Skin of body (tissue), 2 donors: ENCODE data around the gene OMD. TPM values are rescaled to one million over a fixed set of nuclear protein-coding genes. Genes with fewer than 3 reads are reported as not detected.
"Not testable (repeated sequence)": the region's sequence is repeated elsewhere in the genome, so short reads cannot be mapped to it uniquely, and the experiment has no call there.

Experiments used
- DNase-seq: peaks from one replicate; lab custom pipeline; 2025; lab: John Stamatoyannopoulos, UW
- total RNA-seq: library from RNA; depleted of rRNA; stranded (reverse); fragments of >200 nt; gene quantifications from one replicate; pipeline ENCODE4 v1.2.3, GENCODE V29; 2014

Gene OMD
- total RNA-seq, 1 donor from 2014 or later, result 16.0 TPM

DNA sequence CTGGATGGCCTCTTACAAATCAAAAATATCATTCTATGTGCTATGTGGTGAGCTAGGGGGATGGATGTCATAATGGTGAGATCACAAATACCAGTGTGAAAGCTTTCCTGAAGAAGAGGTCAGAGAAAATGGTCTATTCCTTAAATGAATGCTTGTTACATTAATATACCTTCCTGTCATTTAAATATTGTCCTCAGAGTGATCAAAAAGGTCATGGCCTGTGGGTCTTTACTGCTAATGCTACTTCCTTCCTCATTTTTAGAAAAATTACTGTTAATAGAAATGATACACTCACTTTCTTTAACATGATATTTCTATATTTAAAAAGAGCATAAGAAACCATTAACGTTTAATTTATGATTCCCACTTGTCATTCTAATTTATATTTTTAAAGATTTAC is 9.7 kb downstream of the OMD start:
- DNase-seq, result no peak

DNA sequence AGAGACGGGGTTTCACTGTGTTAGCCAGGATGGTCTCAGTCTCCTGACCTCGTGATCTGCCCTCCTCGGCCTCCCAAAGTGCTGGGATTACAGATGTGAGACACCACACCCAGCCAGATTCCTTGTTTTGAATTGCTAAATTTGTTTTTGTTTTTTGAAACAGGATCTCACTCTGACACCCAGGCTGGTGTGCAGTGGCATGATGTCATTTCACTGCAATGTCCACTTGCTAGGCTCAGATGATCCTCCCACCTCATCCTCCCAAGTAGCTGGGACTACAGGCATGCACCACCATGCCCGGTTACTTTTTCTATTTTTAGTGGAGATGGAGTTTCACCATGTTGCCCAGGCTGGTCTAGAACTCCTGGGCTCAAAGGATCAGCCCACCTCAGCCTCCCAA is 13.1 kb downstream of the OMD start:
- DNase-seq, result not testable (repeated sequence)

GRCh38 chr9:92408747-92409478 is 15.4 kb downstream of the OMD start:
- DNase-seq, result peak; percentile 64

DNA sequence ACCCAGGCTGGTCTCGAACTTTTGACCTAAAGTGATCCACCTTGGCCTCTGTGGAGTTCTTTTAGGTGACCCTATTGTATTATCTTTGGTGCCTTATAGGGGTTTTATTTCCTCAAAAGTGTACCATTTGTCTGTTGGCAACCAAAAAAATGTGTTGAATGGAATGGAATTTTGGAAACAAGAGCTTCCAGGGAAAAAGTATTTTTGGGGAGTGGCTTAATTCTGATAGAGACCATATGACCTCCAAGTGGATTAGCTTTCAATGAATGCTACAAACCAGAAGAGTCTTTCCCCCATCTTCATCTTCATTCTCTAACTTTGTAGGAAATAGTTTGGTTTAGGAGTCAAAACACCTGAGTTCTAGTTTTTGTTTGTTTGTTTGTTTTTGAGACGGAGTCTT is 16.5 kb downstream of the OMD start:
- no peak for DNase-seq

DNA sequence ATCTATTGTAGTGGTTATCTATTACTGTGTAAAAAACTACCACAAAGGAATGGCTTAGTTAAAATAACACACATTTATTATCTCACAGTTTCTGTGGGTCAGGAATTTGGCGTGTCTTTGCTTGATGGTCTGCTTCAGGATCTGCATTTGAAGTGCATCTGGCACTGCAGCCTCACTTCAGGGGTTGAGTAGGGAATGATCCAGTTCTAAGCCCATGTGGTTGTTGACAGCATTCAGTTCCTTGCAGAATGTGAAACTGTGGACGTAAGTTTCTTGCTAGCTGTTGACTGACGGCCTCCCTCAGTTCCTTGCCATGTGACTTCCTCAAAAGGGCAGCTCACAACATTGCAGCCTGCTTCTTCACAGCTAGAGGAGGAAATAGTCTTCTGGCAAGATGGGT is 17.8 kb downstream of the OMD start:
- DNase-seq, result peak; percentile 50

GRCh38 chr9:92405818-92406217 is 18.5 kb downstream of the OMD start:
- peak; percentile 8 for DNase-seq

DNA sequence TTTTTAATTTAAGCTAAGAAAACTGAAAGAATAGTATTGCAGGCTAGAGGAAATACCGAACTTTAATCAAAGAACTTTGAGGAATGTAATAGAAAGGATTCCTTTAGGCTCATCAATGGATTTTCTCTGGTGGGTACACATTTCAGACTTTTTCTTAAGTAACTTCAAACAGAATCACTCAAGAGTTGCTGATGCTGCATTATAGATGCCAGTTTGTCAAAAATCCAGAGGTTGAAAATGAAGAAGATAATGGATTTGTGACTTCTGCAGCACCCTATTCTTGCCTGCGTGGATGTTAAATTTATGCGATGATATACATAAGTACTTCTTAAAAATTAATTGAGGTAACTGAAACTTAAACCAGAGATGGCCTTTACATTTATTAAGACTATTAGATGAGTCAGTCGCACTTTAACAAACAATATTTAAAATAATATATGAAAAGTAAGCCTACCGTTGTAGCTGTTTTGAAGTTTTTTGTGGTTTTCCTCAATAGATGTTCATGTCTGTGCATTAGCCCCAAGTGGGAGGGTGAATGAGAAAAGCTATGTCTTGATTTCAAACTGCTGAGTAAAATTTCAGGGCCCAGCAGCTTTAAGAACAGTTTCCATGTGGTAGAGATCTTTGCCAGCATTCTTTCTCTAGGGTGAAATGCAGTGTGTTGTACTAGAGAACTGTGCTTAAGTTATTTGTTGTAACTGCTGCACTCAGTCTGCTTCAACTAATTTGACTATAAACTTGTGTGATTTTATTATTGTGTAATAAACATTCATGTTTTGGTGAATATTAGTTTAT is 20.0 kb downstream of the OMD start, which contains the start of gene OGN:
Gene OGN (minus strand): TSS at position 537 of the 795 bp plus-strand sequence. CDS start 1,171 bp downstream, outside the sequence.
- DNase-seq, result peak; percentile 88

DNA sequence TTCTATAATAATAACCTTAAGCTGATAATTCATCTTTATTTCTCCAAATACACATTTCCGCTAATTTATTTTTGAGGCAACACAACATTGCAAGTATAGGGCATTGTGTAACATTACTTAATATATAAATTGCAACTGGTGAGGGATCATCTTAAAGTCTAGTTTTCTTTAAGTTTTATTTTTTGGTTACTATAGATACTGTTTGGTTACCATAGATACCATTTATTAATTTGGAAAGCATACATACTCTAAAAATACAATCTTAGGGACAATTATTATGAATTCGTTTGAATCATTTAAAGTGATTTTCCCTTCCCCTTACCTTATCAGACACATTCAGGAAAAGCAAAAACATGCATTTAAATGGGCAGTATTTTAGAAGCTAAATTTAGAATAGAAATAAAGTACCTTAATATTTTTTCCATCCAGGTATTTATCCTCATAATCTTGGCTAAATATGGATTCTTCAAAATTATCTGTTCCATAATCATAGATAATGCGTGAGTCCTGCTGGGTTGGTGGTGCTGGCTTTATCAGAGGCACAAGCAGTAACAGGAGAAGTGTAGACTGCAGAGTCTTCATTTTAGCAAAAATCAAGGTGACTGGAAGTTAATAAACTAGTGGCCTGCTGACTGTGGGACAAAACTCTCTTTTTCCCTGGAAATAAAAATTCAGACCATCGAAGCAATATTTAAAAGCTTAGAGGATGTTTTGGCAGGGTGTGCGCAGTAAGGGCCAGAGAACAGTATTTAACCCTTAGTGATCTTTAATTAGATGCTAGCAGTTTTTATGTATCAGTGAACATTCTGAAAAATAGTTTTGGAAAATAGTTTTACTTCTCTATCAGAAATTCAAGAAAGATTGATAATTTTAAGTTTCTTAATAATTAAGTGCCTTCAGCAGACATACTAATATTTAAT is 21.2 kb downstream of the OMD start:
- peak; percentile 77 for DNase-seq

DNA sequence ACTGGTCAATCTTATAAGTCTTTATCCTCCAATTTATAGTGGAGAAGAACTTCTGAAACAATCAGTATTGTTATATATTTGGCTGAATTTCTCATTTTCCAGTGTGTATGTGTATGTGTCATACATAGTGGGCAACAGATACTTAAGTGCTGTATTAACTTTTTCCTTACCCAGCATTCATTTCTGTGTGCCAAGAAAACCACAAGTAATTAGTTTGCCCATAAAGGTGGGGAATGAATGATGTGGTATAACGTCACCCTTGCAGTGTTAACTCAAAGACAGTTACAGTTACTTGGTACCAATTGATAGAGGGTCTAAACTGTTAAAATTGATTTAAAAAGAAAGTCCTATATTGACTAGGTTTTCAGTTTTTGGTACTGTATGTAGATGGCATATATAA is 21.9 kb downstream of the OMD start:
- peak; percentile 26 for DNase-seq

DNA sequence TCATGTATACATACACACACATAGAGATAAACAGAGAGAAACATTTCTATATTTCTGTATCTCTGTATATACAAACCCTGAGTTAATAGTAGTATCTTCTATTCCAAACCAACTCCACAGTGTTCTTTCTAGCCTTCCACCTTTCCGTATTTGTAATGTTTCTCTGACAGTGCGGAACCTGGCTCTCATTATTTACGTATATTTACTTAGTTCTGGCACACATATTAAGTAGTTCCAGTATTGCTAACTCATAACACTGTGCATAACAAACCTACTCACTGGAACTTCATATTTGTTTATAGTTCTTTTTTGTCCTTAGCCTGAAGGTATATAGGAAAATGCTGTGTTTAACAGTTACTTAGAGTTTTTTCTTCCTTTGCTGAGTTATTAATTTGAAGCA is 26.4 kb downstream of the OMD start:
- DNase-seq, result no peak

DNA sequence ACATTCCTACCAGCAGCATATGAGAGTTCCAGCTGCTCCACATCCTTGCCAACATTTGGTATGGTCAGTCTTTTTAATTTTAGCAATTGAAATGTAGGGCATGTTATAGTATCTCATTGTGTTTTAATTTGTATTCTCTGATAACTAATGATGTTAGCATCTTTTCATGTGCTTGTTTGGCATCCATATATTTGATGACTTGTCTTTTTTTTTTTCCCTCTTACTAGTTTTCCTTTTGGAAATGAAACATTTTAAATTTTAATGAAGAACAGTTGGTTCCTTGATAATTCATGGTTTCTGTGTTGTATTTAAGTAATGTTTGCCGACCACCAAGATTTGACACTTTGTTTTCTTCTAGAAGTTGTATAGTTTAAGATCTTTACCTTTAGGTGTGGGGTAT is 28.7 kb downstream of the OMD start:
- no peak for DNase-seq

DNA sequence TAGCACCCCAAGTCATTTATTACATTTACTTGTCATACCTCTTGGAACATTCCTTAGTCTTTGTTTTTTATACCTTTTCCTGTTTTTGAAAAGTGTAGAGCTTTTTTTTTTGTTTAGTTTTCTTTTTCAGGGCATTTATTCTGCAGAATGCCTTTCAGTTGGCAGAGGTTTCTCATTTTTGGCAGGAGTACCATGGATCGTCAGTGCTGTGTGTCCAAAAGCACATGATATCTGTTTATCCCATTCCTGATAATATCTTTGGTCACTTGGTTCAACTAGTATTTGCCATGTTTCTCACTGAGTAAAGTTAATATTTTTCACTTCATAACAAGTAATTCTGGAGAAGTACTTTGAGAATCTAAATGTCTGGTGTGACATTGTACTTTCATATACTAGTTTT is 30.6 kb downstream of the OMD start:
- no peak for DNase-seq

- no peak for DNase-seq
Measured at GRCh38 chr9:92392690-92393089, 31.6 kb downstream of the OMD start.

DNA sequence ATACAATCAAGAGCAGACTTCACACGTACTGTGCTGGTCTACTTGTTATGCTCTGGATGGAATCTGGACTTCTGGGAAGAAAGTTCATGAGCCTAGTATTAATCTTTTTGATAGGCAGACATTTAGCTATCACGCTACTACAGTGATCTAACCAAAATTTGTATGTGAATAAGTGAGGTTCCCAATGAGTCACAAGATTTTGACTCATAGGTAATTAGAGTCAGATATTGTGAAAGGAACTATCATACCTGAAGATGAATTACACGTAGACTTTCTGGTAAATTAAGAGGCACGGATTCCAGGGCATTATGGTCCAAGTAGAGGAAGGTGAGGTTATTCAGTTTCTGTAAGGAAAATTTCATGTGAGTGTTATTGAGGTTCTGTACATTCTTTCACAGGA is 38.3 kb downstream of the OMD start:
- no peak for DNase-seq

DNA sequence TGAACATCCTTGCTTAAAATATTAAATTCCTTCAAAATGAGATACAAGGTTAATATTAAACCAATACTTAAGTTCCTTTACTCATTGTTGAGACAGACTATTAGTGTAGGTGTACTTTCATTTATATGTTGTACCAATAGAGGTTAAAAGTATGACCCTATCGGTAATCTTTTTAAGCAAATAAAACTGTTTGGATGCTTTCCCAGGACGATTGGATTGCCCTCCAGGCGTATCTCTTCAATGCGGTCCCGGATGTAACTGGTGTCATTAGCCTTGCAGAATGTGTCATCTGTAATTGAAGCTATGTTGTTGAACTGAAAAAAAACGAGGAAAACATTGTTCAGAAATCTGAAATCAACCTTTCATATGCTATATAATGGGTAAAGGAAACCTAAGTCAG is 38.8 kb downstream of the OMD start:
- no peak for DNase-seq

- DNase-seq, result peak; percentile 21
Measured at GRCh38 chr9:92385001-92385400, 39.3 kb downstream of the OMD start.

- DNase-seq, result no peak
Measured at GRCh38 chr9:92384375-92384774, 39.9 kb downstream of the OMD start.

- no peak for DNase-seq
Measured at GRCh38 chr9:92381775-92382174, 42.5 kb downstream of the OMD start.

DNA sequence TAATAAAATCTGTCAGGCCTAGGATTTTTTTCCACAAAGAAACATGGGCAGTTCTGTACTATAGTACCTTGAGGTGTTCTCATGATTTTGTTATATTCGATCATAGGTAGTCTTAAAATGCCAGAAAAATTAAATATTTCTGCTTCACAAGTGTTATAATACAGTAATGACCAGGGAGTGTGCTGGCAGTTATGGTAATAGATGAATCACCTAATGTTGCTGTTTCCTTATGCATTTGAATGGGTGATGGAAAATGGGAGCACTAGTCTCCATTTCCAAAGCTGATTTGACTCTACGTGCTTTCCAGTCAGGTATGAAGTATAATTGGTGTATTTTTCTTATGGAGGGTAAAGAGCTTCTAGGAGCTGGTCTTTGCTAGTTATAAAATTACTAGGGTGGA is 43.7 kb downstream of the OMD start:
- DNase-seq, result no peak

DNA sequence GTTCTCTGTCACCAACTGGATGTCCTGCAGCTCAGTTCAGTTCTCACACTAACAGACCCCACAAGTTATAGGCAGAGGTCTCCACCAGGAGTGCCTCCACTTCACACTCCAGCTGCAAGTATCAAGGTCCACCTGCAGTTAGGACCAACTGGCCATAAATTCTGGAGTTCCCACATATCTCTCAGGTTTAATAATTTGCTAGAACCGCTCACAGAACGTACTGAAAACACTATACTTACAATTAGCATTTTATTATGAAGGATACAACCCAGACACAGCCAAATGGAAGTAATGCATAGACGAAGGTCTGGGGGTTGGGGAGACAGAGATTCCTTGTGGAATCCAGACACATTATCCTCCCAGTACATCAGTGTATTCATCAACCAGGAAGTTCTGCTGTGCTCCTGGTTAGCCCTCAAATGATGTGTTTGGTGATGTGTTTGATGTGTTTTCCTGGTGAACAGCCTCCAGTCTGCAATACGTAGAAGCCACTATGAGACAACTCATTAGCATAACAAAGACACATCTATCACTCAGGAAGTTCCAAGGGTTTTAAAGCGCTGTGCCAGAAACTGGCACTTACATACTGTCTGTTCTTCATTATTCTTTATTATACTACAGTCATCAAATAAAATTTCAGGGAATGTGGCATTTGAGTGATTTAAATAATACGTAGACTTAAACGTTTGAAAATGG is 45.3 kb downstream of the OMD start:
- DNase-seq, result no peak

GRCh38 chr9:92377876-92378275 is 46.4 kb downstream of the OMD start:
- no peak for DNase-seq
